Panc1 (cell line): ENCODE data around the gene CD84. TPM values are rescaled to one million over a fixed set of nuclear protein-coding genes. Genes with fewer than 3 reads are reported as not detected.

Experiments
- ATAC-seq: fragments of 200-7000 bp; cut with Tn5 transposase; 2 replicates; pipeline ENCODE4 v1.9.1; 2020; ENCODE audit warnings: mild to moderate bottlenecking, moderate library complexity
- BruUV-seq: library from RNA; stranded (reverse); fragments of 400-500 nt; replicated peaks from 2 replicates; lab custom pipeline; 2021; lab: Mats Ljungman, UMichigan
- CTCF ChIA-PET: fragments of 300-600 bp; sonication (Branson Sonifier 250); formaldehyde crosslinking; loops from one replicate; lab custom pipeline; 2022; ENCODE audit warnings: antibody characterized with exemption; lab: Charles Lee
- POLR2A ChIA-PET: fragments of 300-600 bp; sonication (Branson Sonifier 250); formaldehyde crosslinking; loops from one replicate; lab custom pipeline; 2022; ENCODE audit warnings: antibody characterized with exemption; lab: Charles Lee
- DNase-seq: peaks from one replicate; pipeline ENCODE4 v3.0.0-alpha.2; 2010; ENCODE audit warnings: low read depth, low spot score
- H3K27ac ChIP-seq: 2 replicates; pipeline ENCODE4 v1.5.1; 2011; ENCODE audit warnings: mild to moderate bottlenecking, low read length, inconsistent platforms
- H3K27me3 ChIP-seq: fragments of 200-500 bp; sonication (Bioruptor generic); 2 replicates; pipeline ENCODE4 v1.6.0; 2014; ENCODE audit warnings: low read length, inconsistent platforms; ENCODE audit not compliant: control insufficient read depth, insufficient read depth
- H3K36me3 ChIP-seq: fragments of 200-500 bp; sonication (Bioruptor generic); 2 replicates; pipeline ENCODE4 v1.5.1; 2014; ENCODE audit warnings: inconsistent platforms, mild to moderate bottlenecking, low read length, moderate library complexity; ENCODE audit not compliant: control insufficient read depth, insufficient read depth
- H3K4me1 ChIP-seq: 2 replicates; pipeline ENCODE4 v1.5.1; 2011; ENCODE audit warnings: inconsistent platforms, mild to moderate bottlenecking, low read length, moderate library complexity; ENCODE audit not compliant: control insufficient read depth, insufficient read depth
- H3K4me3 ChIP-seq, 2 experiments: 2 replicates each; pipeline ENCODE4 v1.5.1; 2011 to 2012; ENCODE audit warnings: low read depth in 2 of 2, low read length in 2 of 2, mild to moderate bottlenecking in 2 of 2, inconsistent platforms in 1 of 2, moderate library complexity in 1 of 2
- H3K9me3 ChIP-seq: fragments of 200-500 bp; sonication (Bioruptor generic); 2 replicates; pipeline ENCODE4 v1.5.1; 2014; ENCODE audit warnings: low read depth, mild to moderate bottlenecking, inconsistent platforms, low read length, moderate library complexity; ENCODE audit not compliant: control insufficient read depth, insufficient read depth
- CTCF ChIP-seq: fragments of 450-650 bp; IDR thresholded peaks from 2 replicates; pipeline ENCODE4 v1.5.1; 2017; ENCODE audit warnings: mild to moderate bottlenecking
- POLR2AphosphoS5 ChIP-seq: IDR thresholded peaks from 2 replicates; pipeline ENCODE4 v1.6.1; 2012; ENCODE audit warnings: mild to moderate bottlenecking, low read depth, low read length, moderate library complexity
- REST ChIP-seq, 2 experiments: IDR thresholded peaks; 2 replicates each; pipeline ENCODE4 v1.6.1; 2011 to 2012; ENCODE audit warnings: low read depth in 2 of 2, control low read depth in 1 of 2, low read length in 1 of 2, mild to moderate bottlenecking in 1 of 2, moderate library complexity in 1 of 2; ENCODE audit not compliant: insufficient read depth in 1 of 2
- SIN3A ChIP-seq: IDR thresholded peaks from 2 replicates; pipeline ENCODE4 v1.6.1; 2012; ENCODE audit warnings: low read depth, mild to moderate bottlenecking, low read length, moderate library complexity, borderline replicate concordance; ENCODE audit not compliant: insufficient read depth
- TCF7L2 ChIP-seq: IDR thresholded peaks from 2 replicates; pipeline ENCODE4 v1.6.1; 2011; ENCODE audit warnings: mild to moderate bottlenecking, low read depth, low read length, inconsistent platforms
- in situ Hi-C: cut with HindIII; loops from 2 replicates; pipeline ENCODE4 v1.10.0; 2016; ENCODE audit warnings: low sequenced_read_pairs, low pct_unique_long_range_greater_than_20kb
- intact Hi-C: fragments of 100-400 bp; cut with micrococcal nuclease; formaldehyde crosslinking; loops from one replicate; pipeline ENCODE4 v1.10.0; 2022; ENCODE audit not compliant: unreplicated experiment
- total RNA-seq: library from RNA; stranded (reverse); gene quantifications from one replicate; pipeline ENCODE4 v1.2.1, GENCODE V29; 2021; ENCODE audit not compliant: unreplicated experiment

Gene CD84
- total RNA-seq, 1 experiment from 2014 or later: 0.26 TPM

GRCh38 chr1:160620942-160621632 is 41.8 kb upstream of the CD84 start:
- Histone ChIP-seq H3K4me1 (no peaks in the 10 kb centered on the region), H3K4me3 (no peak overlapping the region), H3K9me3 (no peaks in the 10 kb centered on the region), H3K27me3 (peaks cover 3% of the 10 kb centered on the region), H3K36me3 (no peaks in the 10 kb centered on the region), H3K27ac (no peak overlapping the region)
- intact Hi-C loops: no loop called here
- ChIA-PET CTCF (no interaction called here), POLR2A (interaction anchor here (0.7 kb wide), 1 partner anchor 181 kb away, joined by 3 read pairs; no protein-coding TSS in a partner anchor)
- BruUV-seq: no TSS peak
- ATAC-seq: no peak
- DNase-seq: no peak
- TF ChIP-seq REST (IDR thresholded peaks at IDR 0.05; ENCODE audit: insufficient read depth in 1 of 2, low read depth in 2 of 2, low read length in 1 of 2) (no peak), SIN3A (no peak)
- in situ Hi-C loops: no loop called here

- Histone ChIP-seq H3K27me3 (peaks cover 3% of the 10 kb centered on the region), H3K4me3 (no peak overlapping the region), H3K4me1 (no peaks in the 10 kb centered on the region), H3K36me3 (no peaks in the 10 kb centered on the region), H3K9me3 (no peaks in the 10 kb centered on the region), H3K27ac (no peak overlapping the region)
- in situ Hi-C loops (no loop called here), intact Hi-C loops (no loop called here)
- TF ChIP-seq POLR2AphosphoS5 (no peak), CTCF (no peak), REST (IDR thresholded peaks at IDR 0.05; ENCODE audit: insufficient read depth in 1 of 2, low read depth in 2 of 2, low read length in 1 of 2) (no peak), TCF7L2 (no peak), SIN3A (no peak)
- no TSS peak for BruUV-seq
- ChIA-PET POLR2A (no interaction called here), CTCF (interaction anchor here (0.6 kb wide), 1 partner anchor 258 kb away, joined by 3 read pairs; no protein-coding TSS in a partner anchor)
- DNase-seq: no peak
- no peak for ATAC-seq
These were observed 40.5 kb upstream of the CD84 start for GRCh38 chr1:160619742-160620277.
